Stimulated activated CD8-positive, alpha-beta memory T cell treated with anti-CD3 and anti-CD28 coated beads, Interleukin-7, amount 100 ng/mL, for 4 hours (primary cell): Measurements from ENCODE around the gene FCER1G.
A peak's percentile ranks its signal among the peaks of the same experiment; 100 is the strongest.

Experiments used
- DNase-seq, 2 donors: peaks; one replicate each; pipeline ENCODE4 v3.0.0-alpha.2; 2020; ENCODE audit warnings: low read depth in 2 of 2

FCER1G gene

DNA sequence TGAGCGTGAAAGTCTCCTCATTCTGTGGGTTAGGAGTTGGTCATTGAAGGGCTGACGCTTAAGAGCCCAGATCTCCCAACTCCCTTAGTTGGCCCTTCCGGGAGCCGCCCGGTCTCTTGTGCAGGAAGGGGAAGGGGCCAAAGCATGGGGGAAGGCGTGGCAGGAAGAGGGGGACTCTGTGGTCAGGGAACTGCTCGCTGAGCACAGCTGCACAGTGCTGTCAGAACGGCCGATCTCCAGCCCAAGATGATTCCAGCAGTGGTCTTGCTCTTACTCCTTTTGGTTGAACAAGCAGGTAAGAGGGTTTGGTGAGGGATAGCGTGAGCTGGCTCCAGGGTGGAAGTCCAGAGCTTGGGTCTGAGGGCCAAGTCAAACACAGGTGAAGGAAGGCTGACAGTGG, at the start of gene FCER1G:
Gene FCER1G, plus strand, starts transcription at position 220 of the 400 bp plus-strand sequence. Its CDS starts 27 bp downstream, at position 247.
- DNase-seq, result no peak

GRCh38 chr1:161165742-161166668, 49.1 kb upstream of the FCER1G start, which contains the start of gene PPOX:
TSS of gene PPOX (plus strand) at chr1:161166426. CDS start at chr1:161166848, 422 bp downstream.
- peak; percentile 85 to 88 for DNase-seq

GRCh38 chr1:161166669-161167548, 48.2 kb upstream of the FCER1G start:
- no peak for DNase-seq

GRCh38 chr1:161168906-161169305, 46.2 kb upstream of the FCER1G start:
- no peak for DNase-seq

DNA sequence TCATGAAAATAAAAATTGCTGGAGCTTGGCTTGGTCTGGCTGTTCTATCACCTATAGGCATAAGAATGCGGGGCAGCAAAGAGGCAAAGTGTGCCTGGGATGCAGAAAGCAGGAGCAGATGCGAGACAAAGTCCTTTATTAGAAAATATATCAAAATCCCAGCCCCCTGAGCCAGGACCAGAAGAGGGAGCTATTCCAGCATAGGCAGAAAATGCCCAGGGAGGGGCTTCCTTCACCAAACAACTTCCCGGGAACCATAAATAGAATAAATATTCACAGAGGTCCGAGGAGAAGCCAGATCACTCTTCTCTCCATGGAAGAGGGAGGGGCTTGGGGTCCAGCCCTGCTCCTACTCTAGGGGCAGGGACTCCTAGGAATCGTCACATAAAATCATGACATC, 43.9 kb upstream of the FCER1G start:
- no peak for DNase-seq

DNA sequence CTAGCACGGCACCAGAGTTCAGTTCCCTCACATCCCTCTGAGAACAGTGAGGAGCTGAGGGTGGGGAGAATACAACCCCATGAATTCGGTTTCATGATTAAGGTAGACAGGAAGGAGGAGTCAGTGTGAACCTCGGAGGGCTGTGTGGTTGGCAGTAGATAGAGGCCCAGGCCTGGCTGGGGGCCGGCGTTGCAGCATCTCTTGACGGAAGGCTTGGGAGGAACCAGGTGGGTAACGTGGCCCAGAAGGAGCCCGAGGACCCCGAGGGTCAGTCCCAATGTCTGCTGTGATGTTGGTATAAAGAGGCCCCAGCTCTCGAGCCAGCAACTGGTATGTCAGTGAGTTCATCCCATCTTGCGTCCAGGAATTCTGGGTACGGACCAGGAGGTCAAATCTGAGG, 43.4 kb upstream of the FCER1G start:
- no peak for DNase-seq

DNA sequence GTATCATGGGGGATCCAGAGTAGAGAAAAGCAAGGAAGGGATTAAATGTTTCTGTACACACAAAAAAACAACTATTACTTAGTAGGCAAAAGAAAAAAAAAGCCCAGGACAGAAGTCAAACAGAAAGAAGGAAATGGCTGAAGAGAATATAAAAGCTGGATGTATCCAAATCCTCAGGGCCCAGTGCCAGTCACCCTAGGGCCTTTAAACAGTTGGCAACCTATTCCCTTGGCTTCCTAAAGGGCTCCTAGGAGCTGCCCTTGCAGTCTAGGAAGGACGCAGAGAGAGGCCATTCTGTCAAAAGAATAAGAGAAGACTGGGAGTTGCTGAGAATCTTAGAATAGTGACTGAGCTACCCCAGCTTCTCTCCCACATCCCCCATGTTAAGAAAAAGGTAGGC, 42.7 kb upstream of the FCER1G start:
- DNase-seq, result no peak

DNA sequence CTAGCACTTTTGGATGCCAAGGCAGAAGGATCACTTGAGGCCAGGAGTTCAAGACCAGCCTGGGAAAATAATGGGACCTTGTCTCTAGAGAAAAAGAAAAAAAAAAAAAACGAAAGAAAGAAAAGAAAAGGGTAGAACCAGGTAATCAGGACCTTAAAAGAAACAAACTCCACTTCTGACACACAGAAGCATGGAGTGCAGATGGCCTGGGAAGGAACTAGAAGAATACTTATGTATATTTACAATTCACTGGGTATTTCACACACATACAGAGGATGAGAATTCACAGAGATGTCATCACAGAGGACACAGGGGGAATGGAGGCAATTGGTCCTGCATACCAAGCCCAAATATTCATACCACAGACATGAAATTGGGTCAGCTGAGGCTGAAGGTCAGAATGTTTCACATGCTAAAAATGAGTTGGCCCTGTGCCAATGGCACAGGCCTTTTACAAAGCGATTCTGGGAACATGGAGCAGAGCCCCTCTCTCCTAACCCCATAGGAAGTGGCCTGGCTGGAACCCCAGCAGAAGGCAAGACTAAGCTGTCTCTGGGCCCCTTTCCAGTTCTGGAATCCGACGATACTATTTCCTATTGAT, 42.2 kb upstream of the FCER1G start:
- DNase-seq, result no peak

- DNase-seq, result no peak
These were observed 41.4 kb upstream of the FCER1G start for GRCh38 chr1:161173711-161174110.

- no peak for DNase-seq
These were observed 40.2 kb upstream of the FCER1G start for GRCh38 chr1:161174911-161175310.

- no peak for DNase-seq
These were observed 39.2 kb upstream of the FCER1G start for GRCh38 chr1:161175771-161176453.

- DNase-seq, result no peak
These were observed 38.5 kb upstream of the FCER1G start for GRCh38 chr1:161176468-161177111.

- peak; percentile 87 to 91 for DNase-seq
These were observed 37.8 kb upstream of the FCER1G start, which contains the start of gene B4GALT3 for GRCh38 chr1:161177112-161177935. TSS of gene B4GALT3 (minus strand) at chr1:161177507. CDS start at chr1:161176060, 1,447 bp downstream.

- DNase-seq, result no peak
These were observed 37.2 kb upstream of the FCER1G start for GRCh38 chr1:161177936-161178244.

DNA sequence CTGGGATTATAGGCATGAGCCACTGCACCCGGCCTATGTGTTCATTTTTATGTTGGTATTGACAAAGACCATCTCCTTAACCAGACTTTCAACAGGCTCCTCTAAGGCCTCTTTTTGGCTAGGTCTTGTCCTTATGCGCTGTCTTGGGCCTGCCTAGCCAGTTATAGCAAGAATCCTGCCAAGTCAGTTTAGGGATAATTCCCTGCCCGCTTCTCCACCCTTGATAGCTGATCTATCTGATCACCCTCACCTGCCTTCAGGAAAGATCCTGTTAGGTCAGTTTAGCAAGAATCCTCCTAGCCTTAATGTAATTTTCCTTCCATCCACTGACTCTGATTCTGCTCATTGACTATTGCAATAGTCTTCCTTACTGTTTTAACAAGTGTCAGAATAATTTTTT, 35.4 kb upstream of the FCER1G start:
- DNase-seq, result no peak

DNA sequence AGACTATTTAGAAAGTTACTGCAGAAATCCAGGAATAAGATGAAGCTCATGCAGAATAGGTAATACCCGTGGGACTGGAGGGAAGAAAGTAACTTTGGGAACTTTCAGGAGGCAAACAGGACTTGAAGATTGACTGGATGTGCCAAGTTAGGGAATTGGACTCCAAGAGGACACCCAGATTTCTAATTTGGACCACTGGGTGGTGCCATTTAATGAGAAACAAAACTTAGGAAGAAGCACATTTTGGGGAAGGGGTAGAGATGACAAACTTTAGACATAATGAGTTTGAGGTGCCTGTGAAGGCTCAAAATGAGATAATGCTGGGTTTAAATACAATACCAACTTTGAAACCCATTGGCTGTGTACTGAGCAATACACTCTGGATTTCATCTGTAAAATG, 34.5 kb upstream of the FCER1G start:
- DNase-seq, result no peak

GRCh38 chr1:161182214-161182613, 32.9 kb upstream of the FCER1G start:
- DNase-seq, result peak; percentile 48 to 56

DNA sequence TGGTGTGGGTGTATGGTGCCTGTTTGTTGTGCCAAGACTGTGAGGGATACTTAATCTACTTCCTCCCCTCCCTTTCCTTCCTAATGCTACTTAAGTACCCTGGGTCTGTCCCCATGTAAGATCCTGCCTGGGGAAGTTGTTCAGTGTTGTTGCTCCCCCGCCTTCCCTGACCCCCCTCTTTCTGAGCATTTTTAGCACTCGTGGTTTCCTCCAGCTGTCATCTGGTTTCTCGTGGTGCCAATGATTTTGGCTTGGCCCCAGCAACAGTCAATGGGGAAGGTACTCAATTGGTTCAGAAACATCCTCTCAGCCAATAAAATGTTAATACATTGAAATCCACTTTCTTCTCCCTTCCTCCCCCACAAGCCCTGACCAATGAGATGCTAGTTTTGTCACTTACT, 29.8 kb upstream of the FCER1G start:
- peak; percentile 55 to 64 for DNase-seq

- no peak for DNase-seq
These were observed 29.3 kb upstream of the FCER1G start for GRCh38 chr1:161185732-161186311.

DNA sequence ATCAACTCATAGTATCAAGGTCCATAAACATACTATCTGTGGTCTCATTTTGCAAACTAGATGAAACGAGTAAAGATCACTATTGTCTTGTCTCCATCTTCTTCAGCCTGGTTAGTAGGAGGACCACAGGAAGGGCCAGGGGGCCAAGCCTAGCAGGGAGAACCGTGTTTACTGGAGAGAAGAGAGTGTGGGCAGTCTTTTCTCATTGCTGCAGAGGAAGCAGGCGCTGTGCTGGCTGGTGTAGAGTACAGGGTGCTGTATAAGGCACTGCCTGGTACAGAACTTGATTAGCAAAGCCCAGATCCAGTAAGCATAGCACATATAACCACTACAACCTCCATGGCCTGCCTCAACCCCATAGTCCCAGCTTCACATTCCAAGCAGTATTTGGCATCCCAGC, 27.8 kb upstream of the FCER1G start:
- no peak for DNase-seq
